Erythroblast (primary cell): Measurements from ENCODE around the gene POU2F1.

Experiments used
- GATA1 ChIP-seq: IDR thresholded peaks from 2 replicates; pipeline ENCODE4 v1.6.1; 2011; ENCODE audit warnings: low read depth, mild to moderate bottlenecking, control low read depth, low read length, moderate library complexity
- POLR2A ChIP-seq: IDR thresholded peaks from 2 replicates; pipeline ENCODE4 v1.6.1; 2011; ENCODE audit warnings: mild to moderate bottlenecking, low read length

DNA sequence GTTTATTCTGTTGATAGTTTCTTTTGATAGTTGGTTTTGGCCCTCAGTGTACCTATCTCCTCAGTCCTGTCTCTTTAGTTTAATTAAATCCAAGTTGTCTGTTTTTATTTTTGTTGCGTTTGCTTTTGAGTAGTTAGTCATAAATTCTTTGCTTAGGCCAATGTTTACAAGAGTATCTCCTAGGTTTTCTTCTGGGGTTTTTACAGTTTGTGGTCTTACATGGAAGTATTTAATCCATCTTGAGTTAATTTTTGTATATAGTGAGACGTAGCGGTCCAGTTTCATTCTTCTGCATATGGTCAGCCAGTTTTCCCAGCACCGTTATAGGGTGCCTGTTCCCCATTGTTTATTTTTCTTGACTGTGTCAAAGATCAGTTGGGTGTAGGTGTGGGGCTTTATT, 139.4 kb downstream of the POU2F1 start:
- TF ChIP-seq POLR2A (no peak), GATA1 (no peak)
